ENCODE data around the gene DCDC1. TPM values are rescaled to one million over a fixed set of nuclear protein-coding genes. Genes with fewer than 3 reads are reported as not detected.
A peak's percentile ranks its signal among the peaks of the same experiment; 100 is the strongest.

DCDC1 gene
- total and polyA plus RNA-seq, 9 of the 15 experiments (the other 6 are each of a cell fraction or from before 2014, with no cell fraction given), result 0.05 to 0.18 (median 0.08) TPM; not detected in 3

GRCh38 chr11:31369348-31370329 lies at the start of gene DCDC1, which contains the start of gene DNAJC24 (continued):
- no peak for TF ChIP-seq MGA (IDR thresholded peaks at IDR 0.05)
- no peak for TF ChIP-seq ZNF232 (CRISPR knock-in tag; IDR thresholded peaks at IDR 0.05)
- no peak for TF ChIP-seq HNRNPL (IDR thresholded peaks at IDR 0.05; ENCODE audit: low read depth, low read length)
- no peak for TF ChIP-seq RNF219 (CRISPR knock-in tag; IDR thresholded peaks at IDR 0.05)
- peak; percentile 75; the same call in 1 of the 2 replicates for TF ChIP-seq ATF7 (IDR thresholded peaks at IDR 0.05)
- no peak for TF ChIP-seq FOXA3 (CRISPR knock-in tag; conservative IDR thresholded peaks at IDR 0.05 in 1 of 2, IDR thresholded peaks at IDR 0.05 in 1 of 2)
- TF ChIP-seq ARNT (IDR thresholded peaks at IDR 0.05), result no peak
- TF ChIP-seq, protein P1, sequence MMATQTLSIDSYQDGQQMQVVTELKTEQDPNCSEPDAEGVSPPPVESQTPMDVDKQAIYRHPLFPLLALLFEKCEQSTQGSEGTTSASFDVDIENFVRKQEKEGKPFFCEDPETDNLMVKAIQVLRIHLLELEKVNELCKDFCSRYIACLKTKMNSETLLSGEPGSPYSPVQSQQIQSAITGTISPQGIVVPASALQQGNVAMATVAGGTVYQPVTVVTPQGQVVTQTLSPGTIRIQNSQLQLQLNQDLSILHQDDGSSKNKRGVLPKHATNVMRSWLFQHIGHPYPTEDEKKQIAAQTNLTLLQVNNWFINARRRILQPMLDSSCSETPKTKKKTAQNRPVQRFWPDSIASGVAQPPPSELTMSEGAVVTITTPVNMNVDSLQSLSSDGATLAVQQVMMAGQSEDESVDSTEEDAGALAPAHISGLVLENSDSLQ (IDR thresholded peaks at IDR 0.05), result peak; percentile 79
- no peak for TF ChIP-seq NCOA2 (IDR thresholded peaks at IDR 0.05; ENCODE audit: partially characterized antibody in 2 of 2)

Measured in K562 (cell line).